HFFc6 (cell line): ENCODE data around the gene KCP. TPM values are rescaled to one million over a fixed set of nuclear protein-coding genes. Genes with fewer than 3 reads are reported as not detected.

Source experiments
- DNase-seq: peaks from one replicate; pipeline ENCODE4 v3.0.0-alpha.2; 2018
- H3K27ac Mint-ChIP-seq: 2 replicates; pipeline ENCODE4 v1.8.0; 2020; ENCODE audit warnings: mild to moderate bottlenecking, mixed read lengths
- H3K27me3 Mint-ChIP-seq: 2 replicates; pipeline ENCODE4 v1.8.0; 2021; ENCODE audit warnings: mild to moderate bottlenecking, moderate library complexity, mixed read lengths; ENCODE audit not compliant: insufficient read depth
- H3K36me3 Mint-ChIP-seq: 2 replicates; pipeline ENCODE4 v1.8.0; 2021; ENCODE audit warnings: low read depth, mixed read lengths
- H3K4me1 Mint-ChIP-seq: 2 replicates; pipeline ENCODE4 v1.8.0; 2020; ENCODE audit warnings: low read depth, mixed read lengths
- H3K4me3 Mint-ChIP-seq: 2 replicates; pipeline ENCODE4 v1.8.0; 2020; ENCODE audit warnings: mild to moderate bottlenecking, moderate library complexity, mixed read lengths
- H3K9me3 Mint-ChIP-seq: 2 replicates; pipeline ENCODE4 v1.8.0; 2020; ENCODE audit warnings: mild to moderate bottlenecking, mixed read lengths
- CTCF ChIP-seq: fragments of 200-600 bp; sonication (generic); IDR thresholded peaks from 2 replicates; pipeline ENCODE4 v1.5.0; 2021; ENCODE audit warnings: antibody characterized with exemption, mild to moderate bottlenecking
- total RNA-seq, 6 experiments: library from RNA; stranded (reverse); fragmentation: NEBNext Ultra II Directional; extraction: Animal tissue kit (Norgen Biotek cat#: 25700); gene quantifications; 2 replicates in 1 of 6; 3 replicates in 5 of 6; pipeline ENCODE4 v1.2.3, GENCODE V29; 2021

Gene KCP
- total RNA-seq, 6 experiments from 2014 or later: 0.05 to 0.07 TPM; not detected in 4

- Mint-ChIP-seq H3K27me3 (peaks cover 59% of the 10 kb centered on the region), H3K4me3 (no peak overlapping the region), H3K27ac (no peak overlapping the region), H3K36me3 (no peaks in the 10 kb centered on the region), H3K9me3 (no peaks in the 10 kb centered on the region), H3K4me1 (no peaks in the 10 kb centered on the region)
- no peak for DNase-seq
- TF ChIP-seq CTCF: no peak
Observed at GRCh38 chr7:128932862-128933179, 22.3 kb upstream of the KCP start.

- TF ChIP-seq CTCF: no peak
- no peaks in the 10 kb centered on the region for H3K9me3 Mint-ChIP-seq
- no peak overlapping the region for H3K27ac Mint-ChIP-seq
- no peaks in the 10 kb centered on the region for H3K4me1 Mint-ChIP-seq
- DNase-seq: no peak
- H3K4me3 Mint-ChIP-seq: no peak overlapping the region
- H3K27me3 Mint-ChIP-seq: peaks cover 59% of the 10 kb centered on the region
- H3K36me3 Mint-ChIP-seq: no peaks in the 10 kb centered on the region
Observed at GRCh38 chr7:128931965-128932861, 21.7 kb upstream of the KCP start.

- no peak overlapping the region for H3K4me3 Mint-ChIP-seq
- H3K4me1 Mint-ChIP-seq: no peaks in the 10 kb centered on the region
- no peaks in the 10 kb centered on the region for H3K36me3 Mint-ChIP-seq
- H3K27ac Mint-ChIP-seq: no peak overlapping the region
- DNase-seq: no peak
- H3K27me3 Mint-ChIP-seq: peaks cover 53% of the 10 kb centered on the region
- no peaks in the 10 kb centered on the region for H3K9me3 Mint-ChIP-seq
- TF ChIP-seq CTCF: no peak
Observed at GRCh38 chr7:128931190-128931798, 20.8 kb upstream of the KCP start.

GRCh38 chr7:128928882-128929788, 18.6 kb upstream of the KCP start:
- Mint-ChIP-seq H3K27ac (no peak overlapping the region), H3K4me3 (no peak overlapping the region), H3K9me3 (no peaks in the 10 kb centered on the region), H3K36me3 (no peaks in the 10 kb centered on the region), H3K4me1 (no peaks in the 10 kb centered on the region), H3K27me3 (peaks cover 52% of the 10 kb centered on the region)
- DNase-seq: no peak
- TF ChIP-seq CTCF: no peak

GRCh38 chr7:128928159-128928813, 17.8 kb upstream of the KCP start:
- TF ChIP-seq CTCF: no peak
- peaks cover 55% of the 10 kb centered on the region for H3K27me3 Mint-ChIP-seq
- H3K4me3 Mint-ChIP-seq: no peak overlapping the region
- no peaks in the 10 kb centered on the region for H3K36me3 Mint-ChIP-seq
- no peaks in the 10 kb centered on the region for H3K4me1 Mint-ChIP-seq
- DNase-seq: no peak
- no peaks in the 10 kb centered on the region for H3K9me3 Mint-ChIP-seq
- no peak overlapping the region for H3K27ac Mint-ChIP-seq
